Endothelial cell (in vitro differentiated cells): Measurements from ENCODE around the gene VPS39. TPM values are rescaled to one million over a fixed set of nuclear protein-coding genes. Genes with fewer than 3 reads are reported as not detected.

ENCODE experiments used
- DNase-seq: peaks from one replicate; pipeline ENCODE4 v3.0.0; 2021; ENCODE audit warnings: low spot score
- H3K27ac Mint-ChIP-seq: one replicate; pipeline ENCODE4 v1.8.0; 2021; ENCODE audit warnings: mixed read lengths, inconsistent platforms; ENCODE audit not compliant: unreplicated experiment
- H3K27me3 Mint-ChIP-seq: one replicate; pipeline ENCODE4 v1.8.0; 2021; ENCODE audit warnings: mild to moderate bottlenecking, moderate library complexity, mixed read lengths, inconsistent platforms; ENCODE audit not compliant: unreplicated experiment
- H3K36me3 Mint-ChIP-seq: one replicate; pipeline ENCODE4 v1.8.0; 2021; ENCODE audit warnings: mild to moderate bottlenecking, low read depth, mixed read lengths, inconsistent platforms; ENCODE audit not compliant: unreplicated experiment
- H3K4me1 Mint-ChIP-seq: one replicate; pipeline ENCODE4 v1.8.0; 2021; ENCODE audit warnings: mild to moderate bottlenecking, mixed read lengths, inconsistent platforms; ENCODE audit not compliant: unreplicated experiment
- H3K4me3 Mint-ChIP-seq: one replicate; pipeline ENCODE4 v1.8.0; 2021; ENCODE audit warnings: mild to moderate bottlenecking, mixed read lengths, inconsistent platforms; ENCODE audit not compliant: unreplicated experiment
- H3K9me3 Mint-ChIP-seq: one replicate; pipeline ENCODE4 v1.8.0; 2021; ENCODE audit warnings: mixed read lengths, inconsistent platforms; ENCODE audit not compliant: unreplicated experiment
- total RNA-seq: library from RNA; stranded (reverse); fragmentation: NEBNext Ultra II Directional; extraction: Animal tissue kit (Norgen Biotek cat#: 25700); gene quantifications from one replicate; pipeline ENCODE4 v1.2.1, GENCODE V29; 2021; ENCODE audit not compliant: unreplicated experiment
- TF ChIP-seq, protein P1 (sequence below): fragments of 200-600 bp; sonication (generic); IDR thresholded peaks from one replicate; pipeline ENCODE4 v1.5.0; 2021; ENCODE audit warnings: antibody characterized with exemption; ENCODE audit not compliant: unreplicated experiment

The VPS39 gene
- total RNA-seq, 1 donor from 2014 or later, result 66.2 TPM

DNA sequence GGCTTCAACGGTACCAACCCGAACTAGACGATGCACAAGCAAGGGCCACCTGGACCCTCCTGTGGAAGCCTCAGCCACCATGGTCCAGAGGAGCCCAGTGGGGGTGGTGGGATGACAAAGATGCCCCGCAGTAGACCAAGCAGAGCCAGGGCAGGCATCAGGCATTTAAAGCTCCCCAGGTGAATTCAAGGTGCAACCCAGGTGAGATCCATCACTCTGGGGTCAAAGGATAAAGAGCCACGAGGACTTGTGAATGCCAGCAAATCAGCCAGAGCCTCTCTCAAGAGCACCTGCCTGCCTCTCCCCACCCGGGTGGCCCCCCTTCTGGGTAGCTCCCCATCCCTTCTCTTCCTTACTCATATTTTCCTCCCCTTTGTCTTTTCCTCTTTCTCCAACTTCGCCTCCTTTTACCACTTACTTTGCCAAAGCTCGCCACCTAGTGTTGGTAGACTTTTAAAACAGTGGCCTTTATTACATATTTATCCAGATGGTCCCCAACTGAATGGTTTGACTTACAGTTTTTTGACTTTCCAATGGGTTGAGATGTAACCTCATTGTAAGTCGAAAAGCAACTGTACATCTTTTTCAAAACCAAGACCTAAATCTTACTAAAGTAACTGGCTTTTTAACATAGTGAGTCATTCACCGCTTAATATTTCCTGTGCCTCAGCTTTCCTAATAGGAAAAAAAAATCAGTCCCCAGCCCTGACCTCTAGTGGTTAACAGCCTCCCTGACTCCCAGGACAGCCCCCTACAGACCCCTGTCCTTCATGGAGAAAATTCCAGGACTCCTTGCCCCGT is 70.4 kb downstream of the VPS39 start:
- TF ChIP-seq, protein P1, sequence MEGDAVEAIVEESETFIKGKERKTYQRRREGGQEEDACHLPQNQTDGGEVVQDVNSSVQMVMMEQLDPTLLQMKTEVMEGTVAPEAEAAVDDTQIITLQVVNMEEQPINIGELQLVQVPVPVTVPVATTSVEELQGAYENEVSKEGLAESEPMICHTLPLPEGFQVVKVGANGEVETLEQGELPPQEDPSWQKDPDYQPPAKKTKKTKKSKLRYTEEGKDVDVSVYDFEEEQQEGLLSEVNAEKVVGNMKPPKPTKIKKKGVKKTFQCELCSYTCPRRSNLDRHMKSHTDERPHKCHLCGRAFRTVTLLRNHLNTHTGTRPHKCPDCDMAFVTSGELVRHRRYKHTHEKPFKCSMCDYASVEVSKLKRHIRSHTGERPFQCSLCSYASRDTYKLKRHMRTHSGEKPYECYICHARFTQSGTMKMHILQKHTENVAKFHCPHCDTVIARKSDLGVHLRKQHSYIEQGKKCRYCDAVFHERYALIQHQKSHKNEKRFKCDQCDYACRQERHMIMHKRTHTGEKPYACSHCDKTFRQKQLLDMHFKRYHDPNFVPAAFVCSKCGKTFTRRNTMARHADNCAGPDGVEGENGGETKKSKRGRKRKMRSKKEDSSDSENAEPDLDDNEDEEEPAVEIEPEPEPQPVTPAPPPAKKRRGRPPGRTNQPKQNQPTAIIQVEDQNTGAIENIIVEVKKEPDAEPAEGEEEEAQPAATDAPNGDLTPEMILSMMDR, result peak; percentile 72
- H3K36me3 Mint-ChIP-seq, result peaks cover 10% of the 10 kb centered on the region
- peaks cover 7% of the 10 kb centered on the region for H3K27me3 Mint-ChIP-seq
- no peaks in the 10 kb centered on the region for H3K9me3 Mint-ChIP-seq
- peak; percentile 40 for DNase-seq
- H3K4me3 Mint-ChIP-seq, result no peak overlapping the region
- H3K4me1 Mint-ChIP-seq, result peaks cover 16% of the 10 kb centered on the region
- no peak overlapping the region for H3K27ac Mint-ChIP-seq

DNA sequence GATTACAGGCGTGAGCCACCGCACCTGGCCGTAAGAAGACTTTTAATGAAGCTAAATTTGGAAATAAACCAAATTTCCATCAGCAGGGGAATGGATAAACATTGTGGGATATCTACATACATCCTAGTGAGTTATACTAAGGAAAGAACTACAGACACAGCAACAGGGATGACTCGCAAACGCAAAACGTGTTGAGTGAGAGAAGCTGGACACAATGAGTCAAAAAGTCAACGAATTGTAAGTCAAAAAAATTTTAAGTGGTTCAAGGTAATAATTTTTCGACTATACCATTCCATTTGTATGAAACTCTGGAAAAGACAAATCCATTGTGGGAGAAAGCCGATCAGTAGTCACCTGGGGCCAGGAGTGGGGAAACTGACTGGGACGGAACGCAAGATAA is 71.6 kb downstream of the VPS39 start:
- Mint-ChIP-seq H3K27ac (peak overlapping the region; percentile 9), H3K4me1 (peaks cover 16% of the 10 kb centered on the region)

DNA sequence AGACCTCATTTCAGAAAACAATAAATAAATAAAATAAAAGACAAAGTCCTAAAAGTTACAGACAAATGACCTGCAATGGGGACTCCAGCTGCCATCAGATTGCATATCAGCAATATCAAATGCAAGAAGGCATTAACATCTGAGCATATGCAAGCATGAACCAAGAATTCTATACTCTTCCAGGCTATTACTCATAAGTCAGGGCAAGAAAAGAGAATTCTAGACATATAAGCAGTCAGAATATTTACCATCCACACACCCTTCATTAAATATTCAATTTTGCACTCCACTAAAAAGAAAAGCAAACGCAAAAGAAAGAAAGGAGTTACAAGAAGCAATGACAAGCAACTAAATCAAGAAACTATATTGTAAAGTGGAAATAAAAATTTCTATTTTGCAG is 72.8 kb downstream of the VPS39 start:
- Mint-ChIP-seq H3K27ac (peak overlapping the region; percentile 59), H3K36me3 (peaks cover 10% of the 10 kb centered on the region), H3K27me3 (peaks cover 7% of the 10 kb centered on the region), H3K9me3 (no peaks in the 10 kb centered on the region), H3K4me1 (peaks cover 16% of the 10 kb centered on the region), H3K4me3 (no peak overlapping the region)
- no peak for DNase-seq
- TF ChIP-seq, protein P1, result no peak

More for the DNA sequence above, 71.6 kb downstream of the VPS39 start:
- Mint-ChIP-seq H3K36me3 (peaks cover 10% of the 10 kb centered on the region), H3K9me3 (no peaks in the 10 kb centered on the region), H3K27me3 (peaks cover 7% of the 10 kb centered on the region), H3K4me3 (peak overlapping the region; percentile 60)
- TF ChIP-seq, protein P1, result no peak
- DNase-seq, result no peak

DNA sequence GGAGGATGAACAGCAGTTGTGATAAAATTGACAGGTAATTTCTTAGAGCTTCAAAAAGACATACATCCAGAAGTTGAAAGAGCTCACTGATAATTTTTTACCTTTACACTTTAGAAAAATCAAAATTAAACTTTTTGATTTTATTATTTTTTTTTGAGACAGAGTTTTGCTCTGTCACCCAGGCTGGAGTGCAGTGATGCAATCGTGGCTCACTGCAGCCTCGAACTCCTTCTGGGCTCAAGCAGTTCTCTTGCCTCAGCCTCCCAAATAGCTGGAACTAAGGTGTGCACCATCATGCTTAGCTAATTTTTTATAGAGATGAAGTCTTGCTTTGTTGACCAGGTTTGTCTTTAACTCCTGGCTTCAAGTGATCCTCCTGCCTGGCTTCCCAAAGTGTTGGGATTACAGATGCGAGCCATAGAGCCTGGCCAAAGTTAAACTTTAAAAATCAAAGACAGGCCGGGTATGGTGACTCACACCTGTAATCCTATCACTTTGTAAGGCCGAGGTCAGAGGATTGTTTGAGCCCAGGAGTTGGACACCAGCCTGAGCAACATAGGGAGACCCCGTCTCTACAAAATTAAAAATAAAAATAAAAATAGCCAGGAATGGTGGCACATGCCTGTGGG is 73.4 kb downstream of the VPS39 start:
- DNase-seq, result no peak
- H3K36me3 Mint-ChIP-seq, result peaks cover 7% of the 10 kb centered on the region
- H3K4me3 Mint-ChIP-seq, result no peak overlapping the region
- no peaks in the 10 kb centered on the region for H3K9me3 Mint-ChIP-seq
- no peak overlapping the region for H3K27ac Mint-ChIP-seq
- TF ChIP-seq, protein P1, result no peak
- H3K4me1 Mint-ChIP-seq, result peaks cover 17% of the 10 kb centered on the region
- H3K27me3 Mint-ChIP-seq, result peaks cover 2% of the 10 kb centered on the region
